ENCODE data around the gene CDC123.

DNA sequence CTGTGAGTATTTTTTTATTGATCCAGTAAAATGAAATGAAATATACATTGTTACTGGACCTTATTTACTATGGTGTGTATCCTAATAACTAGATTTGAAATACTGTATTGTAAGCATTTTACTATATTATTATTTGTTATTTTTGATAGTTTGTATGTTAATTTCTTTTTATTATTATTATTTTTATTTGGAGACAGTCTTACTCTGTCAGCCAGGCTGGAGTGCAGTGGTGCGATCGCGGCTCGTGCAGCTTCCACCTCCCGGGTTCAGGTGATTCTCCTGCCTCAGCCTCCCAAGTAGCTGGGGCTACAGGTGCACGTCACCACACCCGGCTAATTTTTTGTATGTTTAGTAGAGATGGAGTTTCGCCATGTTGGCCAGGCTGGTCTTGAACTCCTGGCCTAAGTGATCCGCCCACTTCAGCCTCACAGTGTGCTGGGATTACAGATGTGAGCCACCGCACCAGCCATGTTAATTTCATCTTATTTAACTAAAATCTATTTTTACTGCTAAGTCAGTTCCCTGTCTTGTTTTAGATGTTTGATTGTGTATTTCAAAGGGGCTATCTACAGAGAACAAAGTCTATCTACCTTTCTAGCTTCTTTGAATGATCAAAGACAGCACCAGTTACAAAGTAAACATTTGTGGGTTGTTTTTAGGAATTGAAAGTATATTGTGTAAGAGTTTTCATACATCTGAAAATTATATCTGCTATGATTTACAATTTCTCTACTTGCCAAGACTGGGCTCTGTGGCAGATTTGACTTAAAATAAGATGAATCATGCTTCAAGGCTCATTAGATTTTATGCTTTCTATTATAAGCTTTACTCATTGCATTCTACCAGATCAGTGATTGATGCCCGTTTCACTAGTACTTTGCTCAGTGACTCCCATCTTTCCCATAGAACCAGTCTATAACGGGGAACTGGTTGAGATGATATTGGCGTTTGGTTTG lies 41.6 kb downstream of the CDC123 start:
- no peak for TF ChIP-seq EZH2 (IDR thresholded peaks at IDR 0.05; ENCODE audit: insufficient read depth, low read length)
- TF ChIP-seq, protein P1, sequence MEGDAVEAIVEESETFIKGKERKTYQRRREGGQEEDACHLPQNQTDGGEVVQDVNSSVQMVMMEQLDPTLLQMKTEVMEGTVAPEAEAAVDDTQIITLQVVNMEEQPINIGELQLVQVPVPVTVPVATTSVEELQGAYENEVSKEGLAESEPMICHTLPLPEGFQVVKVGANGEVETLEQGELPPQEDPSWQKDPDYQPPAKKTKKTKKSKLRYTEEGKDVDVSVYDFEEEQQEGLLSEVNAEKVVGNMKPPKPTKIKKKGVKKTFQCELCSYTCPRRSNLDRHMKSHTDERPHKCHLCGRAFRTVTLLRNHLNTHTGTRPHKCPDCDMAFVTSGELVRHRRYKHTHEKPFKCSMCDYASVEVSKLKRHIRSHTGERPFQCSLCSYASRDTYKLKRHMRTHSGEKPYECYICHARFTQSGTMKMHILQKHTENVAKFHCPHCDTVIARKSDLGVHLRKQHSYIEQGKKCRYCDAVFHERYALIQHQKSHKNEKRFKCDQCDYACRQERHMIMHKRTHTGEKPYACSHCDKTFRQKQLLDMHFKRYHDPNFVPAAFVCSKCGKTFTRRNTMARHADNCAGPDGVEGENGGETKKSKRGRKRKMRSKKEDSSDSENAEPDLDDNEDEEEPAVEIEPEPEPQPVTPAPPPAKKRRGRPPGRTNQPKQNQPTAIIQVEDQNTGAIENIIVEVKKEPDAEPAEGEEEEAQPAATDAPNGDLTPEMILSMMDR (IDR thresholded peaks at IDR 0.05; ENCODE audit: insufficient read depth, low read depth, low read length) = no peak

Data from astrocyte (in vitro differentiated cells and primary cell).